ENCODE data around the gene COG5.

The COG5 gene

DNA sequence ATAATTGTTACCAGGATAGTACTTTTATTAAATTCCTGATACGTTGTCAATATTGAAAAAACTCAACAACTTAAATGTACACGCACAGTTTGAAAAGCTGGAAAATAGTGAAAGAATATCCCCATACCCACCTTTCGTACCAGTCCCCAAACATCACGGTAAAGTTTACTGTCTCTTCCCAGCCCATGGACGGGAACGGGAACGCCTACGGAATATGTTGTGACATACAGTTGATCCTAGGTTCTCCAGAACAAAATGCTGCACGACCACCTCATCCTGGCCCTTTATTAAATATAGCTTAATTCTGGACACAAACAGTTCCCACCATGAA, 15.8 kb upstream of the COG5 start:
- H3K4me3 ChIP-seq (ENCODE audit: low read depth in 1 of 2, low read length in 2 of 2), result peak overlapping the region; percentile 76 to 95
- peaks cover 5 to 10% of the 10 kb centered on the region in 2 donors for H3K36me3 ChIP-seq (ENCODE audit: control insufficient read depth in 1 of 2, insufficient read depth in 2 of 2, low read length in 2 of 2)
- H3K9me3 ChIP-seq (ENCODE audit: control insufficient read depth in 1 of 2, low read length in 2 of 2), result no peaks in the 10 kb centered on the region
- H3K27me3 ChIP-seq (ENCODE audit: low read depth, low read length), result no peaks in the 10 kb centered on the region
- peak overlapping the region; percentile 86 for H3K27ac ChIP-seq (ENCODE audit: low read length)
- peaks cover 0 to 16% of the 10 kb centered on the region in 2 donors for H3K4me1 ChIP-seq (ENCODE audit: control insufficient read depth in 1 of 2, insufficient read depth in 2 of 2, low read length in 2 of 2)

DNA sequence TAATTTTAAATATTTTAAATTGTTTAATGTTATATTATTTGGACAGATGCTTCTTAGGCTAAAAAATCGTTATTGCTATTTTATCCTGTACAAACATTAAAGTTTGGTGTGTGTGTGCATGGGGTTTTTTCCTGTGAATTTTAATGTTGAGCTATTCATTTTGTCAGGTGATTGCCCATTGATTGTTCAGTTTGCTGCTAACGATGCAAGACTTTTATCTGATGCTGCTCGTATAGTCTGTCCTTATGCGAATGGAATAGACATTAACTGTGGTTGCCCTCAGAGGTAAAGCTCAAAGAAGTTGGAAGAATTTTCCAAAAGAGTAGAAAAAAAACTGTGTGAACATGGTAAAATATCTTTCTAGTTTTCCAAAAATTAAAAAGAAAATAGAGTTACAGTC, 9.8 kb upstream of the COG5 start:
- H3K36me3 ChIP-seq (ENCODE audit: control insufficient read depth in 1 of 2, insufficient read depth in 2 of 2, low read length in 2 of 2), result peaks cover 6 to 10% of the 10 kb centered on the region in 2 donors
- no peaks in the 10 kb centered on the region for H3K27me3 ChIP-seq (ENCODE audit: low read depth, low read length)
- H3K4me1 ChIP-seq (ENCODE audit: control insufficient read depth in 1 of 2, insufficient read depth in 2 of 2, low read length in 2 of 2), result no peaks in the 10 kb centered on the region
- H3K9me3 ChIP-seq (ENCODE audit: control insufficient read depth in 1 of 2, low read length in 2 of 2), result no peaks in the 10 kb centered on the region
- no peak overlapping the region for H3K27ac ChIP-seq (ENCODE audit: low read length)
- no peak overlapping the region for H3K4me3 ChIP-seq (ENCODE audit: low read depth in 1 of 2, low read length in 2 of 2)

DNA sequence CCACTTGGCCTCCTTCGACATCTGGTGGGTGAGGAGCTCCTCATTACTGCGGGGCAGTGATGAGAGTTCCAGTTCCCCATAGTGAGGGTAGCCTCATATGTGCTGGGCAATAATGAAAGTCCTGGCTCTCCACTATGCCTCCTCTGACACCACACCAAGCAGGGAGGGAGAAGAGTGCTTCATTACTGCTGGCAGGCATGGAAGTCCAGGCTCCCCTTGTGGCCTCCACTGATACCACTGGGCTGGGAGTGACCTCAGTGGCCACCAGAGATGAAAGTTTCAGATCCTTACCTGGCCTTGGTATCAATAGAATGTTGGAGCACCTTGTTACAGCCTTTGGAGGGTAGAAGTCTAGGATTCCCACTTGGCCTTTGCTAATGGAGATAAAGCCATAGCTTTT, 6.6 kb upstream of the COG5 start:
- Histone ChIP-seq H3K36me3 (ENCODE audit: control insufficient read depth in 1 of 2, insufficient read depth in 2 of 2, low read length in 2 of 2) (peaks cover 0 to 6% of the 10 kb centered on the region in 2 donors), H3K27ac (ENCODE audit: low read length) (no peak overlapping the region), H3K4me1 (ENCODE audit: control insufficient read depth in 1 of 2, insufficient read depth in 2 of 2, low read length in 2 of 2) (peaks cover 0 to under 1% of the 10 kb centered on the region in 2 donors), H3K4me3 (ENCODE audit: low read depth in 1 of 2, low read length in 2 of 2) (no peak overlapping the region), H3K9me3 (ENCODE audit: control insufficient read depth in 1 of 2, low read length in 2 of 2) (no peaks in the 10 kb centered on the region), H3K27me3 (ENCODE audit: low read depth, low read length) (no peaks in the 10 kb centered on the region)

DNA sequence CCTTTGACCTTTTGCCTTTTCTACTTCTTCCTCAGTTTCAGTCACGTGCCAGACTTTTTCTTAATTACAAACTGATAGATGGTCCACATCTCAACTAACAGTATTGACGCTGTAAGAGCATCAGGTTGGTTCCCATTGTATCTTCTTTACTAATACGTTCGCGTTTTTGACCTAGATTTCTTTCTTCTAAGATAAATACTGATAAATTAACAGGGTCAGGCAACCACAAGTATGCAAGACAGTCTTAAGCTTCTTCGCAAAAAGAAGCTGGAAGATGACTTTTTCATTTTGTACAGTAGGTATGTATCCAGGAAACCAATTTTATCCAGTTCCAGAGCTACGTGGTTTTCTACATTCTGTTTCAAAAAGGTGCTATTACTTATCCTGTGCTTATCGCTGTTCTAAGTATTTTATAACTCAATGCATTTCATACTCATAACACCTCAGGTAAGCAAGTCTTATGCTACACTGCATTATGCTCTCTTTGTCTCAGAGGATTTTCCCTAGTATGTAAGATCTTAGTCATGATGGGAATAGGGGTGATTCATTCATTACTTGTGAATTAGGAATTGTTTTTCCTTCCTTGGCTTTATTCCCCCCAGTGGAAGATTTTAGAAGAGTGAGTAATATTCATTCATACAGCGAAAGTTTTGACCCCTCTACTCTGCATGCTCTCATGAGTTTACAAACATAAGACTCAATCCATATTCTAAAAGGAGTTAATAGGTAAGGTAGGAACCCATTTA, 1.0 kb upstream of the COG5 start:
- Histone ChIP-seq H3K36me3 (ENCODE audit: control insufficient read depth in 1 of 2, insufficient read depth in 2 of 2, low read length in 2 of 2) (peaks cover 0 to 9% of the 10 kb centered on the region in 2 donors), H3K4me3 (ENCODE audit: low read depth in 1 of 2, low read length in 2 of 2) (peak overlapping the region; percentile 72 to 92), H3K27me3 (ENCODE audit: low read depth, low read length) (no peaks in the 10 kb centered on the region), H3K27ac (ENCODE audit: low read length) (peak overlapping the region; percentile 91), H3K4me1 (ENCODE audit: control insufficient read depth in 1 of 2, insufficient read depth in 2 of 2, low read length in 2 of 2) (peaks cover 6 to 36% of the 10 kb centered on the region in 2 donors), H3K9me3 (ENCODE audit: control insufficient read depth in 1 of 2, low read length in 2 of 2) (no peaks in the 10 kb centered on the region)

DNA sequence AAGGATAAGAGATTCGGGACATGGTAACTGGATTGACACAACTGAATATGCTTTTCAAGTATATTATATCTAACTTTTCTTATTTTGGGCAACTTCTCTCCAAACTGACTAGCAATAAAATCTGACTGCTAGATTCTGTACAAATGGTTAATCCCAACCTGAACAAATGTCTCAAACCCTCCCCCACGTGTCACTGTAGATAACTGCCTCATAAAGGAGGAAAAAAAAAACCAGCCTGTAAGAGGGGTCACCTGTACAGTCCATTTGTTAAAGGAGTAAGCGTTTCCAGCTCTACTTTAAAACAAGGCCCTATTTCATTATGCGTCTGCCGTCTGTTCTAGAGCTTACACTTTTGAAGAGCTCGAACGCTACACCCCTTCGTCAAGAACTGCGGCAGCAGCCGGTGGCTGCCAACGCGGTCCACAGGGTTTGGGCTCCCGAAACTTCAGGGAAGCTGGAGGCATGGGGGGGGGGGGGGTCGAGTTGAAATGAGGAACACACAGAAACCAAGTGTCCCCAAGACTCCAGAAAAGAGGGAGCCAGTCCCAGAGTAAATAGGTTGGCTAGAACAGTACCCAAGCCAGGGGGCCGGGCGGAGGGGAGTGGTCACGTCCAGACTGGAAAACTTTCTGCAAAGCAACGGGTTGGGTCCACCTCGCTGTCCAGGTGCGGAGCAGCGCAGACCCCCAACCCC, 492 bp downstream of the COG5 start:
- Histone ChIP-seq H3K27ac (ENCODE audit: low read length) (peak overlapping the region; percentile 91), H3K4me1 (ENCODE audit: control insufficient read depth in 1 of 2, insufficient read depth in 2 of 2, low read length in 2 of 2) (peaks cover 6 to 43% of the 10 kb centered on the region in 2 donors), H3K27me3 (ENCODE audit: low read depth, low read length) (no peaks in the 10 kb centered on the region), H3K9me3 (ENCODE audit: control insufficient read depth in 1 of 2, low read length in 2 of 2) (no peaks in the 10 kb centered on the region), H3K36me3 (ENCODE audit: control insufficient read depth in 1 of 2, insufficient read depth in 2 of 2, low read length in 2 of 2) (peaks cover 0 to 6% of the 10 kb centered on the region in 2 donors), H3K4me3 (ENCODE audit: low read depth in 1 of 2, low read length in 2 of 2) (peak overlapping the region; percentile 72 to 92)

DNA sequence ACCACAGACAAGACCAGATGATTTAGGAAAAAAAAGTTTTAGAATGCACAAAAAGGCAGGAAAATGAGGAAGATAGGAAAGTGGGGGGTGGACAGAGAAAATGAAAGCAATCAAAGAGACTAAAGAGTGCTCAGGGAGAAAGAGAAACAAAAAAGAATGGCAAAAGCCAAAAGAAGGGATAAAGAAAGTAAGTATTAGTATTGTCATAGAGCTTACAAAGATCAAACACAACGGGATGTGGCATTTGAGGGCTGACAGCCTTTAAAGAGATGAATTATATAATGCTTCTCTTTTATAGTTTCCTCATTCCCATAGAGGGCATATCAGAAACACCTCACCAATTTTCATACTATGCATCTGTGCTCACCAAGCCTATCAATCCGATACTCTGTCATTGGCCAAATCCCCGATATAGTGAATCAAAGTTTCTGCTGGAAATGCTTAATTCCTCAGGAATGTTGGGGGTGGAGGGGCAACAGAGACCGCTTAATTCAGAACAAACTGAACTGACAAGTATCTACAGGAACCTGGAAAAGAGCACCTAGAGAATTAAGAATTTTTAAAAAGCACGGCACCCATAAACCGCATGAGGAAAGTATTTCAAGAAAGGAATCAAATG, 2.7 kb downstream of the COG5 start:
- peaks cover 6 to 43% of the 10 kb centered on the region in 2 donors for H3K4me1 ChIP-seq (ENCODE audit: control insufficient read depth in 1 of 2, insufficient read depth in 2 of 2, low read length in 2 of 2)
- H3K27me3 ChIP-seq (ENCODE audit: low read depth, low read length), result no peaks in the 10 kb centered on the region
- H3K4me3 ChIP-seq (ENCODE audit: low read depth in 1 of 2, low read length in 2 of 2), result no peak overlapping the region
- H3K27ac ChIP-seq (ENCODE audit: low read length), result peak overlapping the region; percentile 3
- peaks cover 13 to 18% of the 10 kb centered on the region in 2 donors for H3K36me3 ChIP-seq (ENCODE audit: control insufficient read depth in 1 of 2, insufficient read depth in 2 of 2, low read length in 2 of 2)
- no peaks in the 10 kb centered on the region for H3K9me3 ChIP-seq (ENCODE audit: control insufficient read depth in 1 of 2, low read length in 2 of 2)

DNA sequence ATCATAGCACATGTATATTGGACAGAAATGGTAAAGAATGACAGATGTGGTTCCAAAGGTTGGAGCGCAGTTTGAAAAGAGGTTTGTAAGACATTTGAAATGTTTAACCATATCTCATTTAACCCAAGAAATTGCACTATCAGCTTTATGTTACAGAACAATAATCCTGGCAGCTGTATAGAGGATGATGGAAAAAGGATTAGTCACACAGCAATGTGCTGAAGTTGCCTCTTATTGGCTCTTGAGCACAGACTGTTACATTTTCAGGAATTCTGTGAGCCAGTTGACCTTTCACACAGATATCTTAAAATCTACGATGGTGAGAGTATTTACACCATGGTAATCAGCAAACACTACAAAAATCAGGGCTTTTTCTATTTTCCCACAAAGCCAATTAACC, 3.9 kb downstream of the COG5 start:
- H3K9me3 ChIP-seq (ENCODE audit: control insufficient read depth in 1 of 2, low read length in 2 of 2), result no peaks in the 10 kb centered on the region
- H3K4me3 ChIP-seq (ENCODE audit: low read depth in 1 of 2, low read length in 2 of 2), result no peak overlapping the region
- H3K27ac ChIP-seq (ENCODE audit: low read length), result peak overlapping the region; percentile 59
- H3K36me3 ChIP-seq (ENCODE audit: control insufficient read depth in 1 of 2, insufficient read depth in 2 of 2, low read length in 2 of 2), result peaks cover 18 to 21% of the 10 kb centered on the region in 2 donors
- H3K27me3 ChIP-seq (ENCODE audit: low read depth, low read length), result no peaks in the 10 kb centered on the region
- peaks cover 6 to 38% of the 10 kb centered on the region in 2 donors for H3K4me1 ChIP-seq (ENCODE audit: control insufficient read depth in 1 of 2, insufficient read depth in 2 of 2, low read length in 2 of 2)

DNA sequence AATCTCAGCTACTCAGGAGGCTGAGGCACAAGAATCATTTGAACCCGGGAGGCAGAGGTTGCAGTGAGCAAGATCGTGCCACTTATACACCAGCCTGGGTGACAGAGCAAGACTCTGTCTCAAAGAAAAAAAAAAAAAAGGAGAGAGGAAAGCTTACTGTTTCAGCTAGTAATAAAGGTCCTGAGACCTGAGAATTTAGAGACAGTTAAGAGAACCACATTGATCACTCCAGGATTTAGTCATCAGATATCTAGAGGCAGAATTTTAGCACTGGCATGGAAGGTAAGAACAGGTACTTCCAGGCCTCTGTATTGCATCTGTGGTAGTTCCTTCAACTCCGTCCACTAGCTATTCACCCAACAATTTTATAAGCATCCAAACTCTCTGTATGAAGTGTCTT, 7.8 kb downstream of the COG5 start:
- peaks cover 6 to 14% of the 10 kb centered on the region in 2 donors for H3K4me1 ChIP-seq (ENCODE audit: control insufficient read depth in 1 of 2, insufficient read depth in 2 of 2, low read length in 2 of 2)
- no peak overlapping the region for H3K4me3 ChIP-seq (ENCODE audit: low read depth in 1 of 2, low read length in 2 of 2)
- no peaks in the 10 kb centered on the region for H3K27me3 ChIP-seq (ENCODE audit: low read depth, low read length)
- no peak overlapping the region for H3K27ac ChIP-seq (ENCODE audit: low read length)
- H3K36me3 ChIP-seq (ENCODE audit: control insufficient read depth in 1 of 2, insufficient read depth in 2 of 2, low read length in 2 of 2), result peaks cover 20 to 35% of the 10 kb centered on the region in 2 donors
- H3K9me3 ChIP-seq (ENCODE audit: control insufficient read depth in 1 of 2, low read length in 2 of 2), result no peaks in the 10 kb centered on the region

DNA sequence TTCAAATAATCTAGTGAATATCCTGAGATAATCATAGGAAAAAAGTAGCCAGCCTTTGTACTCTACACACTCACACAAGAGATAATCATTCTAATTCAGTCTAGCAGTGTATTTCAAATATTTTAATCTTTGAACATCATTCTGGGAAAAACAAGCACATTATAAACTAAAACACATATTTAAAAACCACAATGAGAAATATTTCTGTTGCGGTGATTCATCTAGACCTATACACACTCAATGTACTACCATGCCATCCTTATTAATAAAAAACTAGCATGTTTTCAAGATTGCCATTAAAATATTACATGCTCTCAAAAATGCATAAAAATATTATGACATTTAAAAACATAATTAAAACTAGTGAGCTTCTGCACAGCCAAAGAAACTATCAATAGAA, 11.8 kb downstream of the COG5 start:
- H3K36me3 ChIP-seq (ENCODE audit: control insufficient read depth in 1 of 2, insufficient read depth in 2 of 2, low read length in 2 of 2), result peaks cover 23 to 30% of the 10 kb centered on the region in 2 donors
- H3K27ac ChIP-seq (ENCODE audit: low read length), result no peak overlapping the region
- H3K9me3 ChIP-seq (ENCODE audit: control insufficient read depth in 1 of 2, low read length in 2 of 2), result no peaks in the 10 kb centered on the region
- H3K4me1 ChIP-seq (ENCODE audit: control insufficient read depth in 1 of 2, insufficient read depth in 2 of 2, low read length in 2 of 2), result no peaks in the 10 kb centered on the region
- H3K27me3 ChIP-seq (ENCODE audit: low read depth, low read length), result no peaks in the 10 kb centered on the region
- no peak overlapping the region for H3K4me3 ChIP-seq (ENCODE audit: low read depth in 1 of 2, low read length in 2 of 2)

DNA sequence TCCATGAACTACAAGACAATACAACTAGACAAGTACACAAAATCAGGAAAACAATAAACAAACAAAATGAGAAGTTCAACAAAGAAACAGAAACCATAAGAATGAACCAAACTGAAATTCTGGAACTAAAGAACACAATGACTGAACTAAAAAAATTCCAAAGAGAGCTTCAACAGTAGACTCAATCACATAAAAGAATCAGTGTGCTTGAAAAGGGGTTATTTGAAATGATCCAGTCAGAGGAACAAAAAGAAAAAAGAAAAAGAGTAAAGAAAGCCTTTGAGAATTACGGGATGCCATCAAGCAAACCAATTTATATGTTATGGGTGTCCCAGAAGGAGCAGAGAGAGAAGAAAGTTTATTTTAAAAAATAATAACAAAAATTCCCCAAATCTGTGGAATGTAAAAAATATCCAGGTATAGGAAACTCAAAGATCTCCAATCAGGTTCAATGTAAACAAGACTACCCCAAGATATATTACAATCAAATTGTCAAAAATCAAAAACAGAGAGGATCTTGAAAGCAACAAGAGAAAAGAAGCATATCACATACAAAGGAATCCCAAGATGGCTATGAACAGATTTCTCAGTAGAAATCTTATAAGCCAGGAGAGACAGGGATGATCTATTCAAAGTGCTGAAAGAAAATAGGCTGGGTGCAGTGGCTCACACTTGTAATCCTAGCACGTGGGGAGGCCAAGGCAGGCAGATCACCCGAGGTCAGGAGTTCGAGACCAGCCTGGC, 18.7 kb downstream of the COG5 start:
- H3K9me3 ChIP-seq (ENCODE audit: control insufficient read depth in 1 of 2, low read length in 2 of 2), result peaks cover 0 to 10% of the 10 kb centered on the region in 2 donors
- H3K27me3 ChIP-seq (ENCODE audit: low read depth, low read length), result no peaks in the 10 kb centered on the region
- no peak overlapping the region for H3K27ac ChIP-seq (ENCODE audit: low read length)
- peaks cover 18 to 32% of the 10 kb centered on the region in 2 donors for H3K36me3 ChIP-seq (ENCODE audit: control insufficient read depth in 1 of 2, insufficient read depth in 2 of 2, low read length in 2 of 2)
- H3K4me3 ChIP-seq (ENCODE audit: low read depth in 1 of 2, low read length in 2 of 2), result no peak overlapping the region
- no peaks in the 10 kb centered on the region for H3K4me1 ChIP-seq (ENCODE audit: control insufficient read depth in 1 of 2, insufficient read depth in 2 of 2, low read length in 2 of 2)
